Mesendoderm (in vitro differentiated cells): ENCODE results near the gene AHCYL2.

ENCODE experiments used
- DNase-seq: peaks from one replicate; pipeline ENCODE4 v3.0.0; 2013
- H2AK5ac ChIP-seq: 2 replicates; pipeline ENCODE4 v1.6.1; 2013; ENCODE audit warnings: low read length, inconsistent platforms
- H2BK120ac ChIP-seq: 2 replicates; pipeline ENCODE4 v1.6.1; 2013; ENCODE audit warnings: low read depth, mild to moderate bottlenecking, low read length, moderate library complexity, mixed read lengths
- H2BK15ac ChIP-seq: replicated peaks from 2 replicates; pipeline ENCODE4 v1.6.1; 2013; ENCODE audit warnings: low read depth, mild to moderate bottlenecking, moderate library complexity
- H2BK5ac ChIP-seq: 2 replicates; pipeline ENCODE4 v1.6.1; 2013; ENCODE audit warnings: low read length, inconsistent platforms
- H3K18ac ChIP-seq: 2 replicates; pipeline ENCODE4 v1.6.1; 2013; ENCODE audit warnings: mild to moderate bottlenecking, low read length, mixed read lengths
- H3K23ac ChIP-seq: one replicate; pipeline ENCODE4 v1.6.1; 2013; ENCODE audit warnings: low read length
- H3K27ac ChIP-seq: 2 replicates; pipeline ENCODE4 v1.5.1; 2013; ENCODE audit warnings: low read depth, mild to moderate bottlenecking, inconsistent platforms, low read length, moderate library complexity
- H3K27me3 ChIP-seq: 2 replicates; pipeline ENCODE4 v1.6.1; 2013; ENCODE audit warnings: low read length, control low read depth, mild to moderate bottlenecking, inconsistent platforms; ENCODE audit not compliant: insufficient read depth, poor library complexity
- H3K36me3 ChIP-seq: 2 replicates; pipeline ENCODE4 v1.6.1; 2013; ENCODE audit warnings: low read length, inconsistent platforms; ENCODE audit not compliant: control insufficient read depth, insufficient read depth
- H3K4ac ChIP-seq: one replicate; pipeline ENCODE4 v1.6.1; 2013; ENCODE audit warnings: low read depth, mild to moderate bottlenecking, low read length, moderate library complexity
- H3K4me1 ChIP-seq: 2 replicates; pipeline ENCODE4 v1.6.1; 2013; ENCODE audit warnings: low read depth, low read length, inconsistent platforms; ENCODE audit not compliant: control insufficient read depth
- H3K4me2 ChIP-seq: 2 replicates; pipeline ENCODE4 v1.6.1; 2013; ENCODE audit warnings: low read length
- H3K4me3 ChIP-seq: 2 replicates; pipeline ENCODE4 v1.5.1; 2013; ENCODE audit warnings: mild to moderate bottlenecking, low read length
- H3K56ac ChIP-seq: one replicate; pipeline ENCODE4 v1.6.1; 2013; ENCODE audit warnings: low read length
- H3K79me1 ChIP-seq: 2 replicates; pipeline ENCODE4 v1.6.1; 2013; ENCODE audit warnings: low read length, inconsistent platforms
- H3K79me2 ChIP-seq: 2 replicates; pipeline ENCODE4 v1.6.1; 2013; ENCODE audit warnings: mild to moderate bottlenecking, low read length; ENCODE audit not compliant: control insufficient read depth, insufficient read depth
- H3K9ac ChIP-seq: 2 replicates; pipeline ENCODE4 v1.6.1; 2013; ENCODE audit warnings: low read length, inconsistent platforms
- H4K5ac ChIP-seq: one replicate; pipeline ENCODE4 v1.6.1; 2013; ENCODE audit warnings: low read length
- H4K8ac ChIP-seq: one replicate; pipeline ENCODE4 v1.6.1; 2013; ENCODE audit warnings: low read depth, mild to moderate bottlenecking, control low read depth, low read length, moderate library complexity
- WGBS: extraction: QIAGEN DNeasy Blood & Tissue Kit; methylation state at CpG from one replicate; pipeline ENCODE4 v1.1.7; 2013; ENCODE audit warnings: low lambda C conversion rate, missing lambda C conversion rate; ENCODE audit not compliant: insufficient coverage; ENCODE audit errors: extremely low coverage; 5-methylcytosine and 5-hydroxymethylcytosine counted together

Gene AHCYL2

DNA sequence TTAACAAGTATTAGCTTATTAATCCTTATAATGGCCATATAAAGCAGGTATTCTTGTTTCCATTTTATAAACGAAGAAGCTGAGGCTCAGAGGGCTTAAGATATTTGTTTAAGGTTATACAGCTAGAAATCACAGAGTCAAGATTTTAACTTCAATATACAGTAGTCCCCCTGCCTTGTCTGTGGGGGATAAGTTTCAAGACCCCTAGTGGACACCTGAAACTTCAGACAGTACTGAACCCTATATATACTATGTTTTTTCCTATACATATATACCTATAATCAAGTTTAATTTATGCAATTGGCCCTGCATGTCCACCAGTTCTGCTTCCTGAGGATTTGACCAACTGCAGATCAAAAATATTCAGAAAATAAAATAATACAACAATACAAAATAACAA is 165.0 kb downstream of the AHCYL2 start:
- H3K4me1 ChIP-seq: no peaks in the 10 kb centered on the region
- no peak overlapping the region for H3K4me2 ChIP-seq
- H2BK5ac ChIP-seq: no peak overlapping the region
- no peak overlapping the region for H2BK15ac ChIP-seq
- DNase-seq: no peak
- H3K27me3 ChIP-seq: no peaks in the 10 kb centered on the region
- no peak overlapping the region for H3K56ac ChIP-seq
- H4K8ac ChIP-seq: no peak overlapping the region
- H3K4me3 ChIP-seq: no peak overlapping the region
- no peak overlapping the region for H2BK120ac ChIP-seq
- H3K27ac ChIP-seq: no peak overlapping the region
- no peak overlapping the region for H3K18ac ChIP-seq
- H3K9ac ChIP-seq: no peak overlapping the region
- no peak overlapping the region for H2AK5ac ChIP-seq
- H3K4ac ChIP-seq: no peak overlapping the region
- H3K79me1 ChIP-seq: no peaks in the 10 kb centered on the region
- WGBS: no CpG with 5 or more reads among the region's 1 CpG
- H4K5ac ChIP-seq: no peak overlapping the region
- H3K79me2 ChIP-seq: no peaks in the 10 kb centered on the region
- no peaks in the 10 kb centered on the region for H3K36me3 ChIP-seq
- H3K23ac ChIP-seq: no peak overlapping the region

DNA sequence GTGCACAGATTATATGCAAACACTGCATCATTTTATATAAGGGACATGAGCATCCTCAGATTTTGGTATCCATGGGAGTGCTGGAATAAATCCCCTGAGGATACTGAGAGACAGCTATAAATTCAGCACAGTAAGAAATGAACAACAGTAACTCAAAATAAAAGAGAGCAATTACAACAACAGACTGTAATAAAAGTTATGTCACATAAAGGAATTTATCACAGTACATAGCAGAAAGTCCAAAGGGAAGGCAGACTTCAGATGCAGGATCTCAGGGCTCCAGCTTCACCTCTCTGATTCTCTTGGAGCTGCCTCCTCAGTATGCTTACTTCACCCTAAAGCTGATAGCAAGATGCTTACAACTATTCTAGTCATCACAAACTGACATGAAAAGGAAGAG is 165.5 kb downstream of the AHCYL2 start:
- H3K36me3 ChIP-seq: no peaks in the 10 kb centered on the region
- H3K56ac ChIP-seq: no peak overlapping the region
- H2BK15ac ChIP-seq: no peak overlapping the region
- H3K9ac ChIP-seq: no peak overlapping the region
- H3K27me3 ChIP-seq: no peaks in the 10 kb centered on the region
- no peaks in the 10 kb centered on the region for H3K4me1 ChIP-seq
- no peak overlapping the region for H4K5ac ChIP-seq
- no peak overlapping the region for H3K18ac ChIP-seq
- no peaks in the 10 kb centered on the region for H3K79me2 ChIP-seq
- no peak overlapping the region for H3K23ac ChIP-seq
- H2AK5ac ChIP-seq: no peak overlapping the region
- no peak overlapping the region for H4K8ac ChIP-seq
- H2BK5ac ChIP-seq: no peak overlapping the region
- no peak overlapping the region for H3K27ac ChIP-seq
- H2BK120ac ChIP-seq: no peak overlapping the region
- DNase-seq: no peak
- H3K4me3 ChIP-seq: no peak overlapping the region
- H3K79me1 ChIP-seq: no peaks in the 10 kb centered on the region
- H3K4me2 ChIP-seq: no peak overlapping the region
- H3K4ac ChIP-seq: no peak overlapping the region

DNA sequence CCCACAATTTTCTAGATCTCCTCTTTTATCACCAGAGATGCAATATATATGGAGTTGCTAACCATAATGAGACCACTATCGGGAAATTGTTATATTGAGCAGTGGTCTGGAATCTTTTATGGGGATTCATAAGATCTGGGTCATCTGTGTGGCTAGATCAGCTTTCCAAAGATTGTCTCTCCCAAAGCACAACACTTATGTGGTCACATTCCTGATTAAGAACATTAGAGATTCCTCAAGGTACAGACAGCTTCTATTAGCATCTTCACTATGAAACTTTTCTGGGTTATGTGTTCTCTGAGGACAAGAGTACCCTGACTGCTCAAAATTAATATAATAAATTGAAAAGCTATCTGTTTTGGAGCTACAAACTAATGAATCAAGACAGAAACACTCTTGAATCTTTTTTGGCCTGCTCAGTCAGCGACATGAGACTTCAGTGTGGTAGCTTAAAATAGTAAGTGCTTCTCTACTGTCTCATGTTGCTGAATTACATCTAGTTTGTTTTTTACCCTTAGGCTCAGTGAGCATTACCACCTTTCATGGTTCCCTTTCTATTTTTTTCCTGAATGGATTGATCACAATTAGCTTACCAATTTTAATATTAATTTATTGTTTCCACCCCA is 166.8 kb downstream of the AHCYL2 start:
- Histone ChIP-seq H2BK5ac (no peak overlapping the region), H2AK5ac (no peak overlapping the region), H3K27ac (no peak overlapping the region), H2BK15ac (no peak overlapping the region), H3K4ac (no peak overlapping the region), H3K23ac (no peak overlapping the region), H3K27me3 (no peaks in the 10 kb centered on the region), H3K4me3 (no peak overlapping the region), H3K4me1 (no peaks in the 10 kb centered on the region), H3K36me3 (no peaks in the 10 kb centered on the region), H4K8ac (no peak overlapping the region), H4K5ac (no peak overlapping the region), H3K18ac (no peak overlapping the region), H3K9ac (no peak overlapping the region), H3K4me2 (no peak overlapping the region), H3K56ac (no peak overlapping the region), H3K79me1 (no peaks in the 10 kb centered on the region), H2BK120ac (no peak overlapping the region), H3K79me2 (no peaks in the 10 kb centered on the region)
- WGBS: no CpG with 5 or more reads among the region's 2 CpGs
- DNase-seq: no peak

DNA sequence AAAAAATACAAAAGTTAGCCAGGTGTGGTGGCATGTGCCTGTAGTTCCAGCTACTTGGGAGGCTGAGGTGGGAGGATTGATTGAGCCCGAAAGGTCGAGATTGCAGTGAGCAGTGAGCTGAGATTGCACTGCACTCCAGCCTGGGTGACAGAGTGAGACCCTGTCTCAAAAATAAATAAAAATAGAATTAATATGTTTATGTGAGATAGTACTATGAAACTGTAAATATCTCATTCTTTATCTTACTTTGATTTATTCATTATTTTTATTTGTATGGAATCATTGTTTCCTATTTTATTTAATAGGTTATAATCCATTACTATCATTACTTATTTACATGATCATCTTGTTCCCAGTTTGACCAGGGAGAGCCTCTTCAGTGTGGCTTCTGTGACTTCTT is 168.4 kb downstream of the AHCYL2 start:
- DNase-seq: no peak
- Histone ChIP-seq H3K79me1 (no peaks in the 10 kb centered on the region), H3K36me3 (no peaks in the 10 kb centered on the region), H3K4me3 (no peak overlapping the region), H3K79me2 (no peaks in the 10 kb centered on the region), H3K27me3 (no peaks in the 10 kb centered on the region), H3K4ac (no peak overlapping the region), H2BK15ac (no peak overlapping the region), H3K23ac (no peak overlapping the region), H3K9ac (no peak overlapping the region), H4K8ac (no peak overlapping the region), H2BK120ac (no peak overlapping the region), H3K18ac (no peak overlapping the region), H3K4me2 (no peak overlapping the region), H3K4me1 (no peaks in the 10 kb centered on the region), H4K5ac (no peak overlapping the region), H3K27ac (no peak overlapping the region), H3K56ac (no peak overlapping the region), H2BK5ac (no peak overlapping the region), H2AK5ac (no peak overlapping the region)
- WGBS: no CpG with 5 or more reads among the region's 2 CpGs

DNA sequence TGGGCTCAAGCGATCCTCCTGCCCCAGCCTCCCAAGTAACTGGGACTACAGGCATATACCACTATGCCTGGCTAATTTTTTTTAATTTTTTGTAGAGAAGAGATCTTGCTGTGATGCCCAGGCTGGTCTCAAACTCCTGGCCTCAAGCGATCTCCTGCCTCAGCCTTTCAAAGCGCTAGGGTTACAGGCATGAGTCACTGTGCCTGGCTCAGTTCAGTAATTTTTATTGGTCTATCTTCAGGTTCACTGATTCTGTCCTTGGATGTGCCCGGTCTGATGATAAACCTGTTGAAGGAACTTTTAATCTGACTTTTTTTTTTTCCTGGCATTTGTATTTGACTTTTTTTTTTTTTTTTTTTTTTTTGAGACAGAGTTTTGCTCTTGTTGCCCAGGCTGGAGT is 169.3 kb downstream of the AHCYL2 start:
- Histone ChIP-seq H4K8ac (no peak overlapping the region), H3K4me3 (no peak overlapping the region), H3K23ac (no peak overlapping the region), H3K9ac (no peak overlapping the region), H3K18ac (no peak overlapping the region), H3K4me1 (no peaks in the 10 kb centered on the region), H2AK5ac (no peak overlapping the region), H3K36me3 (no peaks in the 10 kb centered on the region), H3K27ac (no peak overlapping the region), H3K4ac (no peak overlapping the region), H3K79me1 (no peaks in the 10 kb centered on the region), H2BK120ac (no peak overlapping the region), H3K27me3 (no peaks in the 10 kb centered on the region), H2BK15ac (no peak overlapping the region), H3K4me2 (no peak overlapping the region), H3K79me2 (no peaks in the 10 kb centered on the region), H2BK5ac (no peak overlapping the region), H3K56ac (no peak overlapping the region), H4K5ac (no peak overlapping the region)
- no CpG with 5 or more reads among the region's 4 CpGs for WGBS
- no peak for DNase-seq
